Pancreas (tissue), 10 donors: ENCODE measurements around the gene TLX3. TPM values are rescaled to one million over a fixed set of nuclear protein-coding genes. Genes with fewer than 3 reads are reported as not detected.
A peak's percentile ranks its signal among the peaks of the same experiment; 100 is the strongest.

Experiments used
- ATAC-seq, 4 donors: fragments of 200-7000 bp; cut with Tn5 transposase; one replicate each; pipeline versions ENCODE4 v1.8.0 to v1.9.1; 2020; ENCODE audit warnings: mild to moderate bottlenecking in 4 of 4, moderate library complexity in 4 of 4
- DNase-seq, 6 donors: peaks; one replicate each; pipeline ENCODE4 v3.0.0-alpha.2; 2020
- FAIRE-seq: peaks from 2 replicates; lab custom pipeline; 2012; peaks lifted over from hg19 to GRCh38; lab: Jason Lieb, UNC
- H3K27ac ChIP-seq, 4 donors: fragments of 200-600 bp; sonication (generic); 1 replicate in 3 of 4; 2 replicates in 1 of 4; pipeline versions ENCODE4 v1.5.0 to v1.8.0; 2020
- H3K27me3 ChIP-seq, 4 donors: fragments of 200-600 bp; one replicate each; pipeline ENCODE4 v1.8.0; 2021
- H3K36me3 ChIP-seq, 3 donors: fragments of 200-600 bp; sonication (generic) in 1 of 3; one replicate each; pipeline versions ENCODE4 v1.5.0 to v1.8.0; 2020 to 2021
- H3K4me1 ChIP-seq, 3 donors: fragments of 200-600 bp; one replicate each; pipeline ENCODE4 v1.8.0; 2021
- H3K4me3 ChIP-seq, 4 donors: fragments of 200-600 bp; sonication (generic) in 2 of 4; one replicate each; pipeline versions ENCODE4 v1.5.0 to v1.8.0; 2020 to 2021
- H3K9me3 ChIP-seq, 4 donors: fragments of 200-600 bp; one replicate each; pipeline ENCODE4 v1.8.0; 2021
- WGBS, 2 donors: extraction: QIAGEN DNeasy Blood & Tissue Kit; methylation state at CpG; one replicate each; pipeline ENCODE4 v1.1.7; 2013; 5-methylcytosine and 5-hydroxymethylcytosine counted together
- intact Hi-C, 3 donors: fragments of 100-400 bp; cut with DNase I; formaldehyde crosslinking; loops; one replicate each; pipeline versions ENCODE4 v1.11.1 to v1.14.2; 2022
- polyA plus RNA-seq, 2 donors: library from polyadenylated mRNA; stranded (reverse); fragments of 200-250 nt; gene quantifications; one replicate each; pipeline ENCODE4 v1.2.3, GENCODE V29; 2013
- total RNA-seq, 6 donors: library from RNA; stranded (reverse); fragmentation: NEBNext Ultra II Directional in 4 of 6; extraction: Animal tissue kit (Norgen Biotek cat#: 25700) in 4 of 6; gene quantifications; one replicate each; pipeline versions ENCODE4 v1.2.1 to v1.2.4, GENCODE V29; 2021 to 2023
- TF ChIP-seq, protein P1 (sequence below), 4 donors: fragments of 200-600 bp; sonication (generic) in 3 of 4; IDR thresholded peaks; one replicate each; pipeline versions ENCODE4 v1.5.0 to v1.8.0; 2021; ENCODE audit warnings: antibody characterized with exemption in 4 of 4
- donor health status: healthy with polysubstance abuse.
- donor health status: DM: no; HTN: no; CAD: no; lungs with moderate emphysema.
- donor health status: DM: no; HTN: no; CAD: no.
- donor health status: control.
- donor health status: control.
- donor health status: Bipolar disorder and iron deficiency.
- donor health status: DM: yes; HTN: yes; CAD: no.
- donor health status: DM: no; HTN: no; CAD: no.
- donor health status: DM: no; HTN: no; CAD: no.
- donor health status: DM: yes; HTN: yes; CAD: no.

TLX3 gene
- total and polyA plus RNA-seq, 8 donors: not detected

GRCh38 chr5:171315386-171315891 lies 6.4 kb downstream of the TLX3 start:
- peaks cover 0 to 66% (median 25%) of the 10 kb centered on the region in 4 donors for H3K27me3 ChIP-seq
- DNase-seq (peak in 1 of 6 donors; percentile 70), ATAC-seq (no peak), FAIRE-seq (no peak)
- 7 to 8% methylated on average over 36 of the region's 36 CpGs for WGBS, 2 donors
- H3K36me3 ChIP-seq: no peaks in the 10 kb centered on the region
- H3K27ac ChIP-seq: no peak overlapping the region
- H3K9me3 ChIP-seq: no peaks in the 10 kb centered on the region
- H3K4me1 ChIP-seq: peaks cover 8 to 31% (median 12%) of the 10 kb centered on the region in 3 donors
- intact Hi-C loops: no loop called here
- no peak overlapping the region for H3K4me3 ChIP-seq
- TF ChIP-seq, protein P1, sequence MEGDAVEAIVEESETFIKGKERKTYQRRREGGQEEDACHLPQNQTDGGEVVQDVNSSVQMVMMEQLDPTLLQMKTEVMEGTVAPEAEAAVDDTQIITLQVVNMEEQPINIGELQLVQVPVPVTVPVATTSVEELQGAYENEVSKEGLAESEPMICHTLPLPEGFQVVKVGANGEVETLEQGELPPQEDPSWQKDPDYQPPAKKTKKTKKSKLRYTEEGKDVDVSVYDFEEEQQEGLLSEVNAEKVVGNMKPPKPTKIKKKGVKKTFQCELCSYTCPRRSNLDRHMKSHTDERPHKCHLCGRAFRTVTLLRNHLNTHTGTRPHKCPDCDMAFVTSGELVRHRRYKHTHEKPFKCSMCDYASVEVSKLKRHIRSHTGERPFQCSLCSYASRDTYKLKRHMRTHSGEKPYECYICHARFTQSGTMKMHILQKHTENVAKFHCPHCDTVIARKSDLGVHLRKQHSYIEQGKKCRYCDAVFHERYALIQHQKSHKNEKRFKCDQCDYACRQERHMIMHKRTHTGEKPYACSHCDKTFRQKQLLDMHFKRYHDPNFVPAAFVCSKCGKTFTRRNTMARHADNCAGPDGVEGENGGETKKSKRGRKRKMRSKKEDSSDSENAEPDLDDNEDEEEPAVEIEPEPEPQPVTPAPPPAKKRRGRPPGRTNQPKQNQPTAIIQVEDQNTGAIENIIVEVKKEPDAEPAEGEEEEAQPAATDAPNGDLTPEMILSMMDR (IDR thresholded peaks at IDR 0.05): no peak

- peaks cover 8 to 31% (median 12%) of the 10 kb centered on the region in 3 donors for H3K4me1 ChIP-seq
- intact Hi-C loops: no loop called here
- H3K9me3 ChIP-seq: no peaks in the 10 kb centered on the region
- no peak overlapping the region for H3K27ac ChIP-seq
- ATAC-seq: no peak
- 16 to 17% methylated on average over 20 of the region's 20 CpGs for WGBS, 2 donors
- FAIRE-seq: no peak
- H3K4me3 ChIP-seq: peak overlapping the region in 1 of 4 donors; percentile 29
- DNase-seq: no peak
- TF ChIP-seq, protein P1 (IDR thresholded peaks at IDR 0.05): no peak
- H3K36me3 ChIP-seq: no peaks in the 10 kb centered on the region
- H3K27me3 ChIP-seq: peaks cover 0 to 64% (median 24%) of the 10 kb centered on the region in 4 donors
Observed at GRCh38 chr5:171315925-171316257, 6.8 kb downstream of the TLX3 start.

- H3K27ac ChIP-seq: no peak overlapping the region
- intact Hi-C loops: no loop called here
- ATAC-seq (peak; percentile 60 to 82 (median 72)), FAIRE-seq (no peak), DNase-seq (peak in 5 of 6 donors; percentile 25 to 79 (median 29))
- H3K36me3 ChIP-seq: no peaks in the 10 kb centered on the region
- peaks cover 8 to 29% (median 12%) of the 10 kb centered on the region in 3 donors for H3K4me1 ChIP-seq
- peaks cover 0 to 58% (median 22%) of the 10 kb centered on the region in 4 donors for H3K27me3 ChIP-seq
- H3K4me3 ChIP-seq: peak overlapping the region in 3 of 4 donors; percentile 7 to 29 (median 22)
- no peaks in the 10 kb centered on the region for H3K9me3 ChIP-seq
- TF ChIP-seq, protein P1 (IDR thresholded peaks at IDR 0.05): no peak
- 4% methylated on average over 65 to 66 of the region's 66 CpGs for WGBS, 2 donors
Observed at GRCh38 chr5:171316258-171317121, 7.4 kb downstream of the TLX3 start.

DNA sequence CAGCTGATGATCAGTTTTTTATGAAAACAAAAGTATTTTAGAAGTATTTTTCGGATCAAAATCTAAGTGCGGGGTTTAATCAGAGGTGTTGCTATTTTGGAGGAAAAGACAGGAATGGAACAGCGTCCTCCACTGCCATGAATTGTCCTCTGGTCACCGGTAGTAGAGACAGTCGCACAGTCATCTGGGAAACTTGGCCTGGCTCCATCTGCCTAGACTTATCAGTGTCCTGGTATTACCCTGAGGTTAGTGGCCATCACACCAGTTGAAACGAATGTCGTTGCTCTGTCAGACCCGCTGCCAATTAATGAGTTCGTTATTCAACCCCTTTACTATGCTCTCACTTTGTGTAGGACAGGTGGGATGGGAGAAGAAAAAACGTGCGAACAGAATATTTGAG lies 8.2 kb downstream of the TLX3 start:
- ATAC-seq: peak in 3 of 4 donors; percentile 54 to 66 (median 61)
- 10 to 13% methylated on average over 11 of the region's 11 CpGs for WGBS, 2 donors
- H3K27me3 ChIP-seq: peaks cover 0 to 54% (median 18%) of the 10 kb centered on the region in 4 donors
- no peaks in the 10 kb centered on the region for H3K36me3 ChIP-seq
- H3K9me3 ChIP-seq: no peaks in the 10 kb centered on the region
- H3K27ac ChIP-seq: no peak overlapping the region
- H3K4me3 ChIP-seq: peak overlapping the region in 1 of 4 donors; percentile 29
- H3K4me1 ChIP-seq: peaks cover 6 to 22% (median 8%) of the 10 kb centered on the region in 3 donors
- TF ChIP-seq, protein P1 (IDR thresholded peaks at IDR 0.05): no peak
- no peak for FAIRE-seq
- intact Hi-C loops: no loop called here
- DNase-seq: peak in 1 of 6 donors; percentile 31
